ENCODE results near the gene NAGK.

NAGK gene

GRCh38 chr2:71113843-71114242 is 45.4 kb downstream of the NAGK start:
- DNase-seq (ENCODE audit: low read depth): no peak

GRCh38 chr2:71117063-71117462 is 48.6 kb downstream of the NAGK start:
- no peak for DNase-seq (ENCODE audit: low read depth)

- no peak for DNase-seq (ENCODE audit: low read depth)
Observed at GRCh38 chr2:71120195-71120594, 51.7 kb downstream of the NAGK start.

GRCh38 chr2:71121479-71121878 is 53.0 kb downstream of the NAGK start:
- DNase-seq (ENCODE audit: low read depth): no peak

GRCh38 chr2:71122387-71123298 is 54.2 kb downstream of the NAGK start:
- no peak for DNase-seq (ENCODE audit: low read depth)

- DNase-seq (ENCODE audit: low read depth): no peak
Observed at GRCh38 chr2:71125506-71126294, 57.3 kb downstream of the NAGK start.

- no peak for DNase-seq (ENCODE audit: low read depth)
Observed at GRCh38 chr2:71126957-71127356, 58.5 kb downstream of the NAGK start.
